GM23338 (cell line): Measurements from ENCODE around the gene GCK.

ENCODE experiments used
- CREB1 ChIP-seq: fragments of 250-450 bp; sonication (Bioruptor Pico); IDR thresholded peaks from 2 replicates; pipeline ENCODE4 v1.5.0; 2020; ENCODE audit warnings: low read depth, mild to moderate bottlenecking, moderate library complexity
- EZH2 ChIP-seq: fragments of 200-600 bp; sonication (generic); IDR thresholded peaks from one replicate; pipeline ENCODE4 v1.8.0; 2017; ENCODE audit warnings: antibody characterized with exemption, mild to moderate bottlenecking, low read depth; ENCODE audit not compliant: unreplicated experiment
- EZH2phosphoT487 ChIP-seq: fragments of 200-600 bp; sonication (generic); IDR thresholded peaks from one replicate; pipeline ENCODE4 v1.8.1; 2018; ENCODE audit warnings: antibody characterized with exemption; ENCODE audit not compliant: unreplicated experiment
- NANOG ChIP-seq: IDR thresholded peaks from 2 replicates; pipeline ENCODE4 v1.6.1; 2016; ENCODE audit warnings: antibody characterized with exemption, borderline replicate concordance
- POLR2AphosphoS5 ChIP-seq: IDR thresholded peaks from 2 replicates; pipeline ENCODE4 v1.6.1; 2016; ENCODE audit warnings: antibody characterized with exemption, low read depth
- STAT1 ChIP-seq: IDR thresholded peaks from one replicate; pipeline ENCODE4 v1.6.1; 2016; ENCODE audit warnings: antibody characterized with exemption; ENCODE audit not compliant: unreplicated experiment
- ZNF331 ChIP-seq: fragments of 250-450 bp; sonication (Bioruptor Pico); IDR thresholded peaks from 2 replicates; pipeline ENCODE4 v1.5.0; 2020; ENCODE audit warnings: low read depth, mild to moderate bottlenecking, moderate library complexity
- TF ChIP-seq, protein P1 (sequence below), 2 experiments: fragments of 200-600 bp in 1 of 2; sonication (generic) in 1 of 2; conservative IDR thresholded peaks; 2 replicates each; pipeline versions ENCODE4 v1.5.1 to v1.6.1; 2016 to 2017; ENCODE audit warnings: antibody characterized with exemption in 2 of 2, low read depth in 2 of 2, mild to moderate bottlenecking in 2 of 2, moderate library complexity in 1 of 2
- TF ChIP-seq, protein P2 (sequence below): IDR thresholded peaks from one replicate; pipeline ENCODE4 v1.6.1; 2018; ENCODE audit warnings: antibody characterized with exemption; ENCODE audit not compliant: unreplicated experiment
- TF ChIP-seq, protein P3 (sequence below): fragments of 250-450 bp; sonication (Bioruptor Pico); IDR thresholded peaks from 2 replicates; pipeline ENCODE4 v1.5.0; 2020; ENCODE audit warnings: mild to moderate bottlenecking, moderate library complexity

GRCh38 chr7:44123190-44124003 lies 65.8 kb downstream of the GCK start, which contains the start of gene POLD2:
- TF ChIP-seq, protein P1, sequence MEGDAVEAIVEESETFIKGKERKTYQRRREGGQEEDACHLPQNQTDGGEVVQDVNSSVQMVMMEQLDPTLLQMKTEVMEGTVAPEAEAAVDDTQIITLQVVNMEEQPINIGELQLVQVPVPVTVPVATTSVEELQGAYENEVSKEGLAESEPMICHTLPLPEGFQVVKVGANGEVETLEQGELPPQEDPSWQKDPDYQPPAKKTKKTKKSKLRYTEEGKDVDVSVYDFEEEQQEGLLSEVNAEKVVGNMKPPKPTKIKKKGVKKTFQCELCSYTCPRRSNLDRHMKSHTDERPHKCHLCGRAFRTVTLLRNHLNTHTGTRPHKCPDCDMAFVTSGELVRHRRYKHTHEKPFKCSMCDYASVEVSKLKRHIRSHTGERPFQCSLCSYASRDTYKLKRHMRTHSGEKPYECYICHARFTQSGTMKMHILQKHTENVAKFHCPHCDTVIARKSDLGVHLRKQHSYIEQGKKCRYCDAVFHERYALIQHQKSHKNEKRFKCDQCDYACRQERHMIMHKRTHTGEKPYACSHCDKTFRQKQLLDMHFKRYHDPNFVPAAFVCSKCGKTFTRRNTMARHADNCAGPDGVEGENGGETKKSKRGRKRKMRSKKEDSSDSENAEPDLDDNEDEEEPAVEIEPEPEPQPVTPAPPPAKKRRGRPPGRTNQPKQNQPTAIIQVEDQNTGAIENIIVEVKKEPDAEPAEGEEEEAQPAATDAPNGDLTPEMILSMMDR (conservative IDR thresholded peaks at IDR 0.05; ENCODE audit: low read depth in 2 of 2): no peak
- TF ChIP-seq, protein P2, sequence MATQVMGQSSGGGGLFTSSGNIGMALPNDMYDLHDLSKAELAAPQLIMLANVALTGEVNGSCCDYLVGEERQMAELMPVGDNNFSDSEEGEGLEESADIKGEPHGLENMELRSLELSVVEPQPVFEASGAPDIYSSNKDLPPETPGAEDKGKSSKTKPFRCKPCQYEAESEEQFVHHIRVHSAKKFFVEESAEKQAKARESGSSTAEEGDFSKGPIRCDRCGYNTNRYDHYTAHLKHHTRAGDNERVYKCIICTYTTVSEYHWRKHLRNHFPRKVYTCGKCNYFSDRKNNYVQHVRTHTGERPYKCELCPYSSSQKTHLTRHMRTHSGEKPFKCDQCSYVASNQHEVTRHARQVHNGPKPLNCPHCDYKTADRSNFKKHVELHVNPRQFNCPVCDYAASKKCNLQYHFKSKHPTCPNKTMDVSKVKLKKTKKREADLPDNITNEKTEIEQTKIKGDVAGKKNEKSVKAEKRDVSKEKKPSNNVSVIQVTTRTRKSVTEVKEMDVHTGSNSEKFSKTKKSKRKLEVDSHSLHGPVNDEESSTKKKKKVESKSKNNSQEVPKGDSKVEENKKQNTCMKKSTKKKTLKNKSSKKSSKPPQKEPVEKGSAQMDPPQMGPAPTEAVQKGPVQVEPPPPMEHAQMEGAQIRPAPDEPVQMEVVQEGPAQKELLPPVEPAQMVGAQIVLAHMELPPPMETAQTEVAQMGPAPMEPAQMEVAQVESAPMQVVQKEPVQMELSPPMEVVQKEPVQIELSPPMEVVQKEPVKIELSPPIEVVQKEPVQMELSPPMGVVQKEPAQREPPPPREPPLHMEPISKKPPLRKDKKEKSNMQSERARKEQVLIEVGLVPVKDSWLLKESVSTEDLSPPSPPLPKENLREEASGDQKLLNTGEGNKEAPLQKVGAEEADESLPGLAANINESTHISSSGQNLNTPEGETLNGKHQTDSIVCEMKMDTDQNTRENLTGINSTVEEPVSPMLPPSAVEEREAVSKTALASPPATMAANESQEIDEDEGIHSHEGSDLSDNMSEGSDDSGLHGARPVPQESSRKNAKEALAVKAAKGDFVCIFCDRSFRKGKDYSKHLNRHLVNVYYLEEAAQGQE: no peak
- TF ChIP-seq, protein P3, sequence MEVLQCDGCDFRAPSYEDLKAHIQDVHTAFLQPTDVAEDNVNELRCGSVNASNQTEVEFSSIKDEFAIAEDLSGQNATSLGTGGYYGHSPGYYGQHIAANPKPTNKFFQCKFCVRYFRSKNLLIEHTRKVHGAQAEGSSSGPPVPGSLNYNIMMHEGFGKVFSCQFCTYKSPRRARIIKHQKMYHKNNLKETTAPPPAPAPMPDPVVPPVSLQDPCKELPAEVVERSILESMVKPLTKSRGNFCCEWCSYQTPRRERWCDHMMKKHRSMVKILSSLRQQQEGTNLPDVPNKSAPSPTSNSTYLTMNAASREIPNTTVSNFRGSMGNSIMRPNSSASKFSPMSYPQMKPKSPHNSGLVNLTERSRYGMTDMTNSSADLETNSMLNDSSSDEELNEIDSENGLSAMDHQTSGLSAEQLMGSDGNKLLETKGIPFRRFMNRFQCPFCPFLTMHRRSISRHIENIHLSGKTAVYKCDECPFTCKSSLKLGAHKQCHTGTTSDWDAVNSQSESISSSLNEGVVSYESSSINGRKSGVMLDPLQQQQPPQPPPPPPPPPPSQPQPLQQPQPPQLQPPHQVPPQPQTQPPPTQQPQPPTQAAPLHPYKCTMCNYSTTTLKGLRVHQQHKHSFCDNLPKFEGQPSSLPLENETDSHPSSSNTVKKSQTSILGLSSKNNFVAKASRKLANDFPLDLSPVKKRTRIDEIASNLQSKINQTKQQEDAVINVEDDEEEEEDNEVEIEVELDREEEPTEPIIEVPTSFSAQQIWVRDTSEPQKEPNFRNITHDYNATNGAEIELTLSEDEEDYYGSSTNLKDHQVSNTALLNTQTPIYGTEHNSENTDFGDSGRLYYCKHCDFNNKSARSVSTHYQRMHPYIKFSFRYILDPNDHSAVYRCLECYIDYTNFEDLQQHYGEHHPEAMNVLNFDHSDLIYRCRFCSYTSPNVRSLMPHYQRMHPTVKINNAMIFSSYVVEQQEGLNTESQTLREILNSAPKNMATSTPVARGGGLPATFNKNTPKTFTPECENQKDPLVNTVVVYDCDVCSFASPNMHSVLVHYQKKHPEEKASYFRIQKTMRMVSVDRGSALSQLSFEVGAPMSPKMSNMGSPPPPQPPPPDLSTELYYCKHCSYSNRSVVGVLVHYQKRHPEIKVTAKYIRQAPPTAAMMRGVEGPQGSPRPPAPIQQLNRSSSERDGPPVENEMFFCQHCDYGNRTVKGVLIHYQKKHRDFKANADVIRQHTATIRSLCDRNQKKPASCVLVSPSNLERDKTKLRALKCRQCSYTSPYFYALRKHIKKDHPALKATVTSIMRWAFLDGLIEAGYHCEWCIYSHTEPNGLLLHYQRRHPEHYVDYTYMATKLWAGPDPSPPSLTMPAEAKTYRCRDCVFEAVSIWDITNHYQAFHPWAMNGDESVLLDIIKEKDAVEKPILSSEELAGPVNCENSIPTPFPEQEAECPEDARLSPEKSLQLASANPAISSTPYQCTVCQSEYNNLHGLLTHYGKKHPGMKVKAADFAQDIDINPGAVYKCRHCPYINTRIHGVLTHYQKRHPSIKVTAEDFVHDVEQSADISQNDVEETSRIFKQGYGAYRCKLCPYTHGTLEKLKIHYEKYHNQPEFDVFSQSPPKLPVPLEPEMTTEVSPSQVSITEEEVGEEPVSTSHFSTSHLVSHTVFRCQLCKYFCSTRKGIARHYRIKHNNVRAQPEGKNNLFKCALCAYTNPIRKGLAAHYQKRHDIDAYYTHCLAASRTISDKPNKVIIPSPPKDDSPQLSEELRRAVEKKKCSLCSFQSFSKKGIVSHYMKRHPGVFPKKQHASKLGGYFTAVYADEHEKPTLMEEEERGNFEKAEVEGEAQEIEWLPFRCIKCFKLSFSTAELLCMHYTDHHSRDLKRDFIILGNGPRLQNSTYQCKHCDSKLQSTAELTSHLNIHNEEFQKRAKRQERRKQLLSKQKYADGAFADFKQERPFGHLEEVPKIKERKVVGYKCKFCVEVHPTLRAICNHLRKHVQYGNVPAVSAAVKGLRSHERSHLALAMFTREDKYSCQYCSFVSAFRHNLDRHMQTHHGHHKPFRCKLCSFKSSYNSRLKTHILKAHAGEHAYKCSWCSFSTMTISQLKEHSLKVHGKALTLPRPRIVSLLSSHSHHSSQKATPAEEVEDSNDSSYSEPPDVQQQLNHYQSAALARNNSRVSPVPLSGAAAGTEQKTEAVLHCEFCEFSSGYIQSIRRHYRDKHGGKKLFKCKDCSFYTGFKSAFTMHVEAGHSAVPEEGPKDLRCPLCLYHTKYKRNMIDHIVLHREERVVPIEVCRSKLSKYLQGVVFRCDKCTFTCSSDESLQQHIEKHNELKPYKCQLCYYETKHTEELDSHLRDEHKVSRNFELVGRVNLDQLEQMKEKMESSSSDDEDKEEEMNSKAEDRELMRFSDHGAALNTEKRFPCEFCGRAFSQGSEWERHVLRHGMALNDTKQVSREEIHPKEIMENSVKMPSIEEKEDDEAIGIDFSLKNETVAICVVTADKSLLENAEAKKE: no peak
- TF ChIP-seq EZH2 (no peak), CREB1 (CRISPR knock-in tag) (peak; percentile 57), EZH2phosphoT487 (no peak), STAT1 (no peak), POLR2AphosphoS5 (peak; percentile 74), NANOG (no peak), ZNF331 (CRISPR knock-in tag) (no peak)
